Ureter (tissue), 1 donor: Measurements from ENCODE around the gene CYLD. TPM values are rescaled to one million over a fixed set of nuclear protein-coding genes. Genes with fewer than 3 reads are reported as not detected.

Source experiments
- DNase-seq: peaks from one replicate; pipeline ENCODE4 v3.0.0-alpha.2; 2020; ENCODE audit warnings: low spot score
- total RNA-seq: library from RNA; stranded (reverse); gene quantifications from one replicate; pipeline ENCODE4 v1.2.4, GENCODE V29; 2023
- donor health status: DM: yes; HTN: yes; CAD: no.

Gene CYLD
- total RNA-seq, 1 donor from 2014 or later, result 45.7 TPM

DNA sequence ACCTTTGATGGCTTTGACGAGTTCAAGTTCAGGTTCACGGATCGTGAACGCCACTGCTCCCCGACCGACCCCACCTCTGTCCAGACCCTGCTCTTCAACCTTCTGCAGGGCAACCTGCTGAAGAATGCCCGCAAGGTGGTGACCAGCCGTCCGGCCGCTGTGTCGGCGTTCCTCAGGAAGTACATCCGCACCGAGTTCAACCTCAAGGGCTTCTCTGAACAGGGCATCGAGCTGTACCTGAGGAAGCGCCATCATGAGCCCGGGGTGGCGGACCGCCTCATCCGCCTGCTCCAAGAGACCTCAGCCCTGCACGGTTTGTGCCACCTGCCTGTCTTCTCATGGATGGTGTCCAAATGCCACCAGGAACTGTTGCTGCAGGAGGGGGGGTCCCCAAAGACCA lies 30.8 kb upstream of the CYLD start:
- DNase-seq, result no peak

DNA sequence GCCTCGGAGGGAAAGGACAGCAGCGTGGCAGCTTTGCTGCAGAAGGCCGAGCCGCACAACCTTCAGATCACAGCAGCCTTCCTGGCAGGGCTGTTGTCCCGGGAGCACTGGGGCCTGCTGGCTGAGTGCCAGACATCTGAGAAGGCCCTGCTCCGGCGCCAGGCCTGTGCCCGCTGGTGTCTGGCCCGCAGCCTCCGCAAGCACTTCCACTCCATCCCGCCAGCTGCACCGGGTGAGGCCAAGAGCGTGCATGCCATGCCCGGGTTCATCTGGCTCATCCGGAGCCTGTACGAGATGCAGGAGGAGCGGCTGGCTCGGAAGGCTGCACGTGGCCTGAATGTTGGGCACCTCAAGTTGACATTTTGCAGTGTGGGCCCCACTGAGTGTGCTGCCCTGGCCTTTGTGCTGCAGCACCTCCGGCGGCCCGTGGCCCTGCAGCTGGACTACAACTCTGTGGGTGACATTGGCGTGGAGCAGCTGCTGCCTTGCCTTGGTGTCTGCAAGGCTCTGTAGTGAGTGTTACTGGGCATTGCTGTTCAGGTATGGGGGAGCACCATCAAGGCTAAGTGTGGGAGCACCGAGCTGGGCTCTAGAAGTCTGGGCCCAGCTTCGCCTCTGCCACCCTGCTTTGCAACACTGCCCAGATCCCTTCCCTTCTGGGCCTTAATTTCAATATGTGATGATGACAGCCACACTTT lies 29.9 kb upstream of the CYLD start:
- DNase-seq, result no peak

DNA sequence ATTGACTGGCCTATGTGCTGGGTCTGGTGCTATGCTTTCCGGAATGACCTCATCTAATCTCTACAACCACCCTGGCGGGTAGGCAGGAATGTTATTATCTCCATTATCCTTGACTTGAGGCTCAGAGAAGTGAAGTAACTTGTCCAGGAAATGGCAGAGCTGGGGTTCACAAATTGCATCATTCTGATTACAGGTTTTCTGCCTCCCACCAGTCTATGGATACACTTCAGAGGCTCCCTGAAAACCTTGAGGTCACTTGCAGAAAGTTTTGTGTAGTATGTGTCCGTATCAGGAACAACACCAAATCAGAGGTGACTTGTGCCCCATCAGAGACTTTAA lies 29.4 kb upstream of the CYLD start:
- DNase-seq, result no peak

DNA sequence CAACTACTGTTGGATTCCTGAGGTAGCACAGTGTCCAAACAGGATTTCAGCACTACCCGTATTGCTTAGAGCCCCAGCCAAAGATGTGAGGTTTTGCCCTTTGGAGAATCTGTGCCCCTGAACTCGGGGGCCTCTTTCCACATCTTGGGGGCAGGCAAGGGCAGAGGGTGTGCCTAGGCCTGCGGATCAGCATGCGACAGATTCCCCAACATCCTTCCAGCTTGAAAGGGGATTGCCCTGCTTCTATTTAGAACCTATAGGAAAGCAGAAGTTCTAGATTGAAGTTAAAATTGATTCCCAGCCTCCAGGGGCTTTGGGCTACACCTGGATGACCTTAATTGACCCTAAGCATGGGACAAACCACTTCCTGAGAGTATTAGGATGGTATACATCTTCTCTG lies 28.9 kb upstream of the CYLD start:
- DNase-seq, result no peak

DNA sequence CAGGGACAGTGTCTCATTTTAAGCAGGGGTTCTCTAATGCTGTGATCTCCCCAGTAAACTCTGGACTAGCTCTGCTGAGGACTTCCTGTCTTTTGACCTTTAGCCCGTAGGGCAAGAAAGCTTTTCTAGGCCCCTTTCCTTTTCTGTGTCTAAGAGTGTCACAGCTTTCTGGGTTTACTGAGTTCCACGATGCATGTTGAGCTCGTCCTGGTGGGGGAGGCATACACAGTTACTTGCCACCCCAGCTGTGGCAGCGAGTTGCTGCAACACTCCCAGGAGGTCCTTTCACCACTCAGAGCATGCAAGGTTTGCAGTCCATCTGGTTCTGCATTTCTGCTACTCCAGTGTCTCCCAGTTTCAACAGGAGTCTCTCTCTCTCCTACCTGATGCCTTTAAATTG lies 24.8 kb upstream of the CYLD start:
- DNase-seq, result no peak

DNA sequence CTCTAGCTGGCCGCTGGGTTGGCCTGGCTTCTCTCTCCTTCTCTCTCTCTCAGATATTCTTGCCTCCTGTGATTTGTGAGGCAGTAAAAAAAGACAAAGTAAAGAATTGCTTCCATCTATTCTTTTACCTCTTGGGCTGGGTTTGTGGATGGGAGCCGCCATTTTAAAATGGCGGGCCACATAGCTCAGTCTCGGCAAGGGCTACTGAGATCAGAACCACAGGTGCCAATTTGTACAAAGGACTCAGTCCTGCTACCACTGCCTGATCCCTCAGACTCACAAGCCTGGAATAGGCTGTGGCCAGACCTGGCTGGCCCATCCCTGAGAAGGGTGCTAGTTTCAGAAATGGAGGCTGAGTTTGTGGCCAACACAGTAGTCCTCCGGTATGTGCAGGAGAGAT lies 24.4 kb upstream of the CYLD start:
- no peak for DNase-seq

DNA sequence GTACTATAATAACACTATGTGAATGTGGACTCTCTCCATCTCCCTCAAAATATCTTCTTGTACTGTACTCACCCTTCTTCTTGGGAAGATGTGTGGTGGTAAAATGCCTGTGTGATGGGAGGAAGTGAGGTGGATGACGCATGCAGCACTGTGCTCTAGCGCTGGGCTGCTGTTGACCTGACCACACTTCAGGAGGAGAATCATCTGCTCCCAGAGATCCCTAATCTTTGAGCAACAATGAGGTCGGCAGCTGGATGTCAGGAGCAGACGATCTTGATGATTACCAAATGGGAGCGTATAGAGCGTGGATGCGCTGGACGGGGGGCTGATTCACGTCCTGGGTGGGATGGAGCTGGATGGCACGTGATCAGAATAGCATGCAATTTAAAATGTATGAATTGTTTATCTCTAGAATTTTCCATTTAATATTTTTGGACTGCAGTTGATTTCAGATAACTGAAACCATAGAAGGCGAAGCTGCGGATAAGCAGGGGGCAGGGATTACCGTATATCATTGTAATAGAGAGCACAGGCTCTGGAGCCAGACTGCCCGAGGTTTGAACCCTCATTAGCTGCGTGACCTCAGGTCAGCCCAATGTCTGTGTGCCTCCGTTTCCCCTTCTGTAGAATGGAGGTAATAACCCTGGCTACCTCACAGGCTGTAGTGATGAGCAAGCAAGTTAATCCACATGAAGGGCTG lies 23.7 kb upstream of the CYLD start:
- DNase-seq, result no peak

DNA sequence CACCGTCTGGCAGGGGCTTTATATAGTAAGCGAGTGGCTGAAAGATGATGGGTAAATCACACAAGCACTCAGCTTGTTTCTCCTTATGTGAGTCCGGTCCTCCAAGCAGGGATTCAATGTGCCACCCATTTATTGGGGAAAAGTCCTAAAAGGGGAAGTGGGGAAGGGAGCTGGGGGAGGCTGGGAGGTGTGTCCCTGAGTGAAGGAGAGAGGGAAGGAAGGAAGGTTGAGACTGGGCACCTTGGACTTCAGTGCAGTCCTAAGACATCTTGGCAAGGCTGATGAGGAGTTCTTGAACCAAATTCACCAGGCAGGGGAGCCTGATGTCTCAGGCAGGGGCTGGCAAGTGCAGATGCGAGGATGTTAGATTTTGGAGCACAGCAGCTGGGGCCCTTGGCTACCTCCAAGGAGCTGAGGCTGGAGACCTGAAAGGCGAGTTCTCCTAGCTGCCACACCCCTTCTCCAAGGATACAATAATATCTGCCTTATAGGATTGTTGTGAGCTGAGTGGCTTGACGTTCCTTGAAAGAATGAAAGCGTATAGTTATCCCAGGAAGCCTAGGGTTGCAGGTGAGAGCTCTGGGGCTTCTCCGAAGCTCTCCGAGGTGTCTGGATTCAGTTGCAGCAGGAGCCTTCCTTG lies 23.0 kb upstream of the CYLD start:
- no peak for DNase-seq

DNA sequence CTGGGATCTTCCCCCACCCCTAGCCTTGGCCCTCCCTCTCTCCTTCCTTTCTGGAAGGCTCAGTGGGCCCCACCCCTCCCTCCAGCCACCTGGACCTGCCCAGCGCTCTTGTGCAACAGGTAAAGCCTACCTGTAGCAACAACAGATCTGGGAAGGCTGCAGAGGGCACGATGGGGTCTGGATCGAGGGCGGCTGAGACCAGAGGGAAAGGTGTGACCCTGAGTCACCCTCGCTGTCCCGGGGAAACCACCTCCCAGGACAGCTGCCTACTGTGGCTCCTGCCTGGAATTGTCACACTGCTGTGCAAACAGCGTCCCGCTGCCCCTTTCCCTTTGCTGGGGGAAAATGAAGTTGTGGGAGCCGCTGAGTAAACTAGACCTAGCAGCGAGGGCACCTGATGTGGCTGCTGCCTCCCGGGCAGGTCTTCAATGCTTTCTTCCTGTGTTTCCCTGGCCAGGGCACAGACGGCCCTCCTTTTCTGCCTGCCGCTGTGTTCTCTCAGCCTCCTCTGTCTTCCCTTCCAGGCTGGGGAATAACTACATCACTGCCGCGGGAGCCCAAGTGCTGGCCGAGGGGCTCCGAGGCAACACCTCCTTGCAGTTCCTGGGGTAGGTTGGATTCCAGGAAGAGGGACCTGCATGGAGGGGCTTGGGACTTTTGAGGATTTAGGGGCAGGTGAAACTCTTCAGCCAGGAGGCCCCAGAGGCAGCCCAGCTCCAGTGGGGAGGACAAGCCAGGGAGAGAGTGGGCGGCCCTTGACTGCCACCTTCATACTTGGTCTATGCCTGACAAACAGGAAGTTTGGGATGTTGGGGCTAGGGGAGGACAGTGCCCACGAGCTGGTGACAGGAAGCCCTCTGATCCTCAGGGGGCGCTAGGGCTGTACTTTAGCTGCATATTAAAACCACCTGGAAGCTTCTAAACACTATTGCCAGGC lies 22.2 kb upstream of the CYLD start:
- DNase-seq, result no peak

DNA sequence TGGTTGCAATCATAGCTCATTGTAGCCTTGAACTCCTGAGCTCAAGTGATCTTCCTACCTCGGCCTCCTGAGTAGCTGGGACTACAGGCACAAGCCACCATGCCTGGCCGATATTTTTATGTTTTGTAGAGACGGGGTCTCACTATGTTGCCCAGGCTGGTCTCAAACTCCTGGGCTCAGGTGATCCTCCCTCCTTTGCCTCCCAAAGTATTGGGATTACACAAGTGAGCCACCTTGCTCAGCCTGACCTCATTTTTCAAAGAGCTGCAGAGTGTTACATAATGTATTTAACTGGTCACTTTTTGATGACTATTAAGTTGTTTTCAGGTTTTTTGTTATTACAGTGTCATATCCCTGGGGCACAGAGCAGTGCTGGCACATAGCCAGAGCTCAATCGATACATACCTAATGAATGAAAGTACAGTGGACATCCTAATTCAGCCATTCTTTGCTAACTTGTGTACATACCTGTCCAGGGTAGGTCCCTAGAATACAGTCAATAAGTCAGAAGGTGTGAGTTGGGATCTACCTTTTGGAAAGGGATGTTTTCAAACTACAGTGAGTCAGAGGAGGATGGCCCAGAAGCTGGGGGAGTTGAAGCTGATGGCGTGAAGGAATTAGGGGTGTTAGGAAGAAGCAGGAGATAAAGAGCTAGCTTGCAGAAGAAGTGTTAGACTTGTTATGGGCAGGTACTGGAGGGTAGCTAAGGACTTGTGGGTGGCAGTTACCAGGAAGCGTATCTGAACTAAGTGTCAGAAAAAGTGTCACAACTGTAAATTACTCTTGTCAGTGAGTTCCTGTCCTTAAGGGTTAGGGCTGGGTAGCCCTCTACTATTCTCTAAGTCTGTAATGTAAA lies 20.1 kb upstream of the CYLD start:
- DNase-seq, result no peak

DNA sequence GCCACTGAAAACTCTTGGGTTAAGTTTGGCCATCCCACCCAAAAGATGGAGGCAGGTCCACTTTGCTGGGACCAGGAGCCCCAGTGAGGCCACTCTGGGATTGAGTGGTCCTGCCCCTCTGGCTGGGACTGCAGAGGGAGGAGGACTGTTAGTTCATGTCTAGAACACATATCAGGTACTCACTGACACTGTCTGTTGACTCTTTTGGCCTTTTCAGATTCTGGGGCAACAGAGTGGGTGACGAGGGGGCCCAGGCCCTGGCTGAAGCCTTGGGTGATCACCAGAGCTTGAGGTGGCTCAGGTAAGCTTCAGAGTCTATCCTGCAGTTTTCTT lies 19.5 kb upstream of the CYLD start:
- DNase-seq, result no peak

DNA sequence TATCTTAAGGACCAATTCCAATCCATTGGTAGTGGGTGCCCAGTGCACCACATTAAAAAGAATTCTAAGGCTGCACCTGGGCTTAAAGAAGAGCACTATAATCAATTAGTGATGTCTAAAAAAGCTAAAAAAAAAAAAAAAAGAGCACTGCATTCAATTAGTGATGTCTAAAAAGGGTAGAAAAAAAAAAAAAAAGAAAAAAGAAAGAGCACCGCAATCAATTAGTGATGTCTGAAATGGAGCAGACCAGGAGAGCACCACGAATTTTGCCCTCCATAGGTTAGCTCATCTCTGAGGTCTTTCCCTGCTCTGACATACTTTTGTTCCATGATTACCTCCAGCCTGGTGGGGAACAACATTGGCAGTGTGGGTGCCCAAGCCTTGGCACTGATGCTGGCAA lies 18.9 kb upstream of the CYLD start:
- no peak for DNase-seq

DNA sequence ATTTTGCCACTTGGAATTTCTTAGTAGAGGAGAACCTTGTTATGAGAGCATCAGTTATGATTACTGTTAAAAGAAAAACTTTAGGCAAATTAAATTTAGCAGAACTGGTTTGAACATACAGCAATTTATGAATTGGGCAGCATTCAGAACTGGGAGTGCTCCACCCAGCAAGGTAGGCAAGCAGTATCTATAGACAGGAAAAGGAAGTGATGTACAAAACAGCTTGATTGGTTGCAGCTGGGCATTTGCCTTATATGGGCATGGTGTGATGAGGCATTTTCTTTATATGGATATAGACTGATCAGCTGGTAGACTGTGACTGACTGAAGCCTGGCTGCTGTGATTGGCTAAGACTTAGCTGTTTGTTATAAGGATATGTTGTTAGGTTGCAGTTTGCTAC lies 17.6 kb upstream of the CYLD start:
- no peak for DNase-seq

DNA sequence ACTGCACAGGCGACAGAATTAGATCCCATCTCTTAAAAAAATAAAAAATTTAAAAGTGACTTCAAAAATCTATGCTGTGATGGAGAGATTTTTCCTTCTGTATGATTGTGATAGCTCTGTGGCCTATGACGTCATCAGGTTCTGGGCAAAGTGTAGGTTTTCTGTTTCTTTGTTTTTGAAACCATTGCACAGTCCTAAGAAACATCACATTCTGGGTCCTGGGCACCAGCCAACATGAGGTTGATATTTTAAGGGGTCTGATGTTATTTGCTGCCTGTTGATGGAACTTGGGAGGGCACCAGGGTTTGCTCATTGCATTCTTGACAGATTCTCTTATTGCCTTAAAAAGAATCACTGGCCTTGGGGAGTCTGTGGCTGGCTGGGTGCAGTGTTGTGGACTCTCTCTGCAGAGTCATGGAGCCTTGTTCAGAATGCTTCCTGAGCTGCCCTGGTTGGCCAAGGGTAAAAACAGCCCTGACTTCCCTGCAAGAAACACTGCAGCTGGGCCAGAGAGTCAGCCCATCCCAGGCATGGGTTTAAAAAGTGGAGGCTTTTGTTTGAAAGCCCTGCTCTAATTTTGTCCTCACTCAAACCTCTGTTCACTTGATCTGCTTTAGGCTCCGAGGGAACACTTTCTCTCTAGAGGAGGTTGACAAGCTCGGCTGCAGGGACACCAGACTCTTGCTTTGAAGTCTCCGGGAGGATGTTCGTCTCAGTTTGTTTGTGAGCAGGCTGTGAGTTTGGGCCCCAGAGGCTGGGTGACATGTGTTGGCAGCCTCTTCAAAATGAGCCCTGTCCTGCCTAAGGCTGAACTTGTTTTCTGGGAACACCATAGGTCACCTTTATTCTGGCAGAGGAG lies 10.5 kb upstream of the CYLD start:
- DNase-seq, result no peak

DNA sequence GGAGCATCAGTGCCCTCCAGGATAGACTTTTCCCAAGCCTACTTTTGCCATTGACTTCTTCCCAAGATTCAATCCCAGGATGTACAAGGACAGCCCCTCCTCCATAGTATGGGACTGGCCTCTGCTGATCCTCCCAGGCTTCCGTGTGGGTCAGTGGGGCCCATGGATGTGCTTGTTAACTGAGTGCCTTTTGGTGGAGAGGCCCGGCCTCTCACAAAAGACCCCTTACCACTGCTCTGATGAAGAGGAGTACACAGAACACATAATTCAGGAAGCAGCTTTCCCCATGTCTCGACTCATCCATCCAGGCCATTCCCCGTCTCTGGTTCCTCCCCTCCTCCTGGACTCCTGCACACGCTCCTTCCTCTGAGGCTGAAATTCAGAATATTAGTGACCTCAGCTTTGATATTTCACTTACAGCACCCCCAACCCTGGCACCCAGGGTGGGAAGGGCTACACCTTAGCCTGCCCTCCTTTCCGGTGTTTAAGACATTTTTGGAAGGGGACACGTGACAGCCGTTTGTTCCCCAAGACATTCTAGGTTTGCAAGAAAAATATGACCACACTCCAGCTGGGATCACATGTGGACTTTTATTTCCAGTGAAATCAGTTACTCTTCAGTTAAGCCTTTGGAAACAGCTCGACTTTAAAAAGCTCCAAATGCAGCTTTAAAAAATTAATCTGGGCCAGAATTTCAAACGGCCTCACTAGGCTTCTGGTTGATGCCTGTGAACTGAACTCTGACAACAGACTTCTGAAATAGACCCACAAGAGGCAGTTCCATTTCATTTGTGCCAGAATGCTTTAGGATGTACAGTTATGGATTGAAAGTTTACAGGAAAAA lies 9.7 kb upstream of the CYLD start:
- DNase-seq, result no peak

DNA sequence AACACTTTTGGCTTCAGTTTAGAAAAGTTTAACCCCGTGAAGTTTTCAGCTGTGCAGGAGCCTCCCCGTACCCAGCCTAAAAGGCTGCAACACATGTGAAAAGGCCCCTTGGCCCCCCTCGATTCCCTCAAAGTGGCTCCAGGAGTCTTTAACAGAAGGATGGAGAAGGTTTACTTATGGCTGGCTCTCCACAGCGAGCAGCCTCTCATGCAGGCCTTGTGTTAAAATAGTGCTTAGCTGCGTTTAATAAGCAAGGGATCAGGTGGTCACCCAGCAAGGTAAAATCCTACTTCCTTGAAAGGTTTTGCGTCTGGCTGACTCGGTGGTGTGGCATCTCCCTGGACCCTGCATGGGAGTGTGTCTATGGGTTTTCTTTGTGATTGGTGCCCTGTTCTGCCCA lies 8.4 kb upstream of the CYLD start:
- DNase-seq, result no peak

DNA sequence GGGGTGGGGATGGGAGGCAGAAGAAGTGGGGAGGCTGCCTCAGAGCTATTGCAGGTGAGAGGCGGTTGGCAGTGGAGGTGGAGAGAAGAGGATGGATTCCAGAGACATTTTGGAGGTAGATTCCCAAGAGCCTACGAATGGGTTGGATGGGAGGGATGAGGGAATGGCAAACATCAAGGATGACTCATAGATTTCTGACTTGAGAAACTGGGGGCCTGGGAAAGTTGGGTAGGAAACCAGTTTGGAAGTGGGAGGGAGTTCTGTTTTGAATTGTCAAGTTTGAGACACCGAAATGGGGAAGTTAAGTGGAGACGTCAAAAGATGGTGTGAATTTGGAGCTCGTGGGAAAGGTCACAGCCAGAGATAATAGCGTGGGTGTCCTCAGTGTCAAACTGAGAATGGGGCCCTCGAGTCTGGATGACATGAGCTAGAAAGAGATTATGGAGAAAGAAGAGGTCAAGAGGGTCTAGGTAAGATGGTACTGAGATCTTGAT lies 6.2 kb upstream of the CYLD start:
- no peak for DNase-seq

DNA sequence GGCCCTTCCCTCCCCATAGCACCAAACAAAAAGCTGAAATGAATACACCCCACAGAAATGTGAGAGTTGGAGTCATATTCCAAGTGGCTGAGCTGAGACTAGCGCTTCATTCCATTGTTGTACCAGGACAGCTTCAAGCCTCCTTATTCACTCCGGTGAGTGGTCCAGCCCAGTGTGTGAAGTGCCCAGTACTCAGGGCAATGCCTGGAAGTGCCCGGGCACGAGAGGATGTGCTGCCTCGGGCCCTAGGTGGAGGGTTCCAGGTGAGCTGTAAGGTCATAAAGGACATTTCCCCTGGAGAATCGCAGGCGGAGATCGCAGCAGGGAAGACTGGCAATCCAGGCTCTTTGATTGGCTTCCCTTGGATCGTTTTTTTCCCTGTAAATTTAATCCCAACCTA lies 5.4 kb upstream of the CYLD start:
- no peak for DNase-seq

DNA sequence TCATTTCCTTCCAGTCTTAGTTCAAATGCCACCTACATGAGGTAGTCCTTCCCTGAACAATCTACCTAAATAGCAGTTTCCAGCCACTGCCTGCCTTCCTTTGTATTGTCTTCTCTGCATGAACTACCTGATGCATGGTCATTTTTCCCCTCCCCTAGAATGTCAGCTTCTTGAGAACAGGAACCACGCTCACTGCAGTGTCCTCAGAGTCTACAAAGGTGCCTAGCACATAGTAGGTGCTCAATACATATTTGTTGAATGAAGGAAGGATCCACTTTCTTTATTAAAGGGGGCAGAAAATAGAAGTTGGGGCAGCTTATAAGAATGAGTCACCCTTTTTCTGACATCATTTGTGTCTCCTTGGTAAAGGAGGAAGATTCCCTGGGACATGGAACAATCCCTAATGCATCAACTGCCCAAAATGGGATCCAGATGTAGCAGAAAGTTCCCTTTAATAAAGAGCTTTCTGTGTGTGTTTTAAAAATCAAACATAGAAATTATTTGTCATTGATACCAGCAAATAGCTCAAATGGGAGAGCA lies 4.4 kb upstream of the CYLD start:
- DNase-seq, result no peak
